K562 (cell line): ENCODE data around the gene TSPAN11. TPM values are rescaled to one million over a fixed set of nuclear protein-coding genes. Genes with fewer than 3 reads are reported as not detected.

Experiments used
- ATAC-seq: fragments of 200-7000 bp; cut with Tn5 transposase; 3 replicates; pipeline ENCODE4 v1.9.1; 2020; ENCODE audit warnings: moderate library complexity
- BruUV-seq: library from RNA; stranded (reverse); fragments of 400-500 nt; replicated peaks from 2 replicates; lab custom pipeline; 2021; lab: Mats Ljungman, UMichigan
- CTCF ChIA-PET: fragments of 300-600 bp; formaldehyde crosslinking; extraction: SDS; loops from one replicate; lab custom pipeline; 2021; ENCODE audit warnings: low intra/inter-chr PET ratio; lab: Yijun Ruan, JAX
- POLR2A ChIA-PET: fragments of 300-600, 350-650 bp; sonication (Branson Sonifier 250); formaldehyde crosslinking; extraction: SDS; loops from one replicate; lab custom pipeline; 2021; ENCODE audit warnings: antibody characterized with exemption, inconsistent platforms; lab: Yijun Ruan, JAX
- DNase-seq, 4 experiments: peaks; one replicate each; pipeline versions ENCODE4 v3.0.0 to v3.0.0-alpha.2; 2011 to 2018; ENCODE audit warnings: low spot score in 3 of 4, mixed read lengths in 3 of 4; ENCODE audit errors: extremely low read depth in 1 of 4
- FAIRE-seq: peaks from 2 replicates; lab custom pipeline; 2011; peaks lifted over from hg19 to GRCh38; lab: Jason Lieb, UNC
- H2AFZ ChIP-seq: 2 replicates; pipeline ENCODE4 v1.6.0; 2011; ENCODE audit warnings: low read depth, low read length, control low read depth, inconsistent platforms
- H3K27ac ChIP-seq: fragments of 200-600 bp; 3 replicates; pipeline ENCODE4 v1.8.0; 2011; ENCODE audit warnings: low read depth, mild to moderate bottlenecking, control low read depth, inconsistent platforms, low read length, moderate library complexity, mixed read lengths; ENCODE audit errors: extremely low read depth
- H3K27me3 ChIP-seq, 2 experiments: fragments of 300-600 bp in 1 of 2; 2 replicates in 1 of 2; 3 replicates in 1 of 2; pipeline versions ENCODE4 v1.6.0 to v1.8.0; 2011; ENCODE audit warnings: inconsistent platforms in 2 of 2, low read length in 2 of 2, mild to moderate bottlenecking in 1 of 2, mixed read lengths in 1 of 2, moderate library complexity in 1 of 2; ENCODE audit not compliant: control insufficient read depth in 2 of 2, insufficient read depth in 2 of 2
- H3K36me3 ChIP-seq: fragments of 300-600 bp; 3 replicates; pipeline ENCODE4 v1.8.0; 2011; ENCODE audit warnings: mild to moderate bottlenecking, low read length, inconsistent platforms; ENCODE audit not compliant: control insufficient read depth, insufficient read depth
- H3K4me1 ChIP-seq, 2 experiments: fragments of 200-600 bp in 1 of 2; replicated peaks in 1 of 2; 2 replicates in 1 of 2; 3 replicates in 1 of 2; pipeline versions ENCODE4 v1.5.1 to v1.8.0; 2011; ENCODE audit warnings: inconsistent platforms in 2 of 2, low read length in 2 of 2, mild to moderate bottlenecking in 1 of 2, mixed read lengths in 1 of 2, moderate library complexity in 1 of 2; ENCODE audit not compliant: control insufficient read depth in 2 of 2, insufficient read depth in 2 of 2
- H3K4me2 ChIP-seq: 2 replicates; pipeline ENCODE4 v1.6.1; 2011; ENCODE audit warnings: low read length, control low read depth, inconsistent platforms, mixed read lengths; ENCODE audit not compliant: insufficient read depth
- H3K4me3 ChIP-seq: fragments of 200-600 bp; sonication (generic), shearing (Covaris generic); 2 replicates; pipeline ENCODE4 v1.5.1; 2016; ENCODE audit warnings: control low read depth, inconsistent platforms
- H3K79me2 ChIP-seq: fragments of 200-600 bp; 3 replicates; pipeline ENCODE4 v1.8.0; 2011; ENCODE audit warnings: low read length, inconsistent platforms; ENCODE audit not compliant: control insufficient read depth, insufficient read depth
- H3K9ac ChIP-seq, 2 experiments: 2 replicates each; pipeline versions ENCODE4 v1.6.0 to v1.6.1; 2011; ENCODE audit warnings: low read depth in 2 of 2, low read length in 2 of 2, control low read depth in 1 of 2, inconsistent platforms in 1 of 2, mild to moderate bottlenecking in 1 of 2, mixed read lengths in 1 of 2; ENCODE audit not compliant: insufficient read depth in 1 of 2
- H3K9me1 ChIP-seq: one replicate; pipeline ENCODE4 v1.6.0; 2011; ENCODE audit warnings: inconsistent platforms, mild to moderate bottlenecking, low read length, moderate library complexity; ENCODE audit not compliant: control insufficient read depth, insufficient read depth
- H3K9me3 ChIP-seq: replicated peaks from 2 replicates; pipeline ENCODE4 v1.5.1; 2011; ENCODE audit warnings: low read depth, low read length, inconsistent platforms; ENCODE audit not compliant: control insufficient read depth, insufficient read depth
- H4K20me1 ChIP-seq: replicated peaks from 2 replicates; pipeline ENCODE4 v1.6.1; 2011; ENCODE audit warnings: low read length, inconsistent platforms, mixed read lengths; ENCODE audit not compliant: control insufficient read depth, insufficient read depth
- BRD9 ChIP-seq: fragments of 450-650 bp; IDR thresholded peaks from 2 replicates; pipeline ENCODE4 v1.6.1; 2018; ENCODE audit warnings: low read depth; ENCODE audit not compliant: partially characterized antibody
- ELF2 ChIP-seq: fragments of 250-450 bp; sonication (Bioruptor Pico); IDR thresholded peaks from 2 replicates; pipeline ENCODE4 v1.5.0; 2021; ENCODE audit warnings: mild to moderate bottlenecking
- GATAD2A ChIP-seq: fragments of 450-650 bp; IDR thresholded peaks from 2 replicates; pipeline ENCODE4 v1.6.1; 2017
- GTF2B ChIP-seq: IDR thresholded peaks from 2 replicates; pipeline ENCODE4 v1.6.1; 2011; ENCODE audit not compliant: insufficient read length; ENCODE audit errors: extremely low read depth
- HNRNPH1 ChIP-seq: fragments of 200-400 bp; formaldehyde crosslinking; optimal IDR thresholded peaks from 2 replicates; pipeline ENCODE3; 2017; ENCODE audit warnings: low read depth, mild to moderate bottlenecking, low read length, moderate library complexity
- IFI16 ChIP-seq: fragments of 250-450 bp; sonication (Bioruptor Pico); IDR thresholded peaks from 2 replicates; pipeline ENCODE4 v2.1.2; 2022; ENCODE audit warnings: mild to moderate bottlenecking, inconsistent platforms
- TCF7L2 ChIP-seq: fragments of 150-350 bp; IDR thresholded peaks from 2 replicates; pipeline ENCODE4 v1.6.1; 2016; ENCODE audit warnings: low read depth, mild to moderate bottlenecking, low read length, moderate library complexity
- TSC22D4 ChIP-seq: fragments of 450-650 bp; IDR thresholded peaks from 2 replicates; pipeline ENCODE4 v1.6.1; 2016; ENCODE audit warnings: missing genetic modification characterization, missing biosample characterization, control low read depth
- USF1 ChIP-seq: sonication (generic); formaldehyde crosslinking; IDR thresholded peaks from 2 replicates; pipeline ENCODE4 v1.9.0; 2022; ENCODE audit warnings: mild to moderate bottlenecking, missing genetic modification reagents
- ZNF174 ChIP-seq: fragments of 250-450 bp; sonication (Bioruptor Pico); IDR thresholded peaks from 2 replicates; pipeline ENCODE4 v1.4.0; 2020; ENCODE audit warnings: mild to moderate bottlenecking
- ZNF274 ChIP-seq: IDR thresholded peaks from 2 replicates; pipeline ENCODE4 v1.6.1; 2011; ENCODE audit warnings: low read depth, mild to moderate bottlenecking, low read length, moderate library complexity, borderline replicate concordance
- WGBS: fragments of 100-300 bp; shearing (Covaris generic); methylation state at CpG from one replicate; pipeline ENCODE4 v1.1.6; 2016; ENCODE audit warnings: low coverage, mixed read lengths; ENCODE audit not compliant: insufficient coverage; ENCODE audit errors: missing lambda C conversion rate; 5-methylcytosine and 5-hydroxymethylcytosine counted together
- in situ Hi-C: fragments of 300-500 bp; cut with MboI; formaldehyde crosslinking; loops from 4 replicates; pipeline ENCODE4 v1.15.0; 2018; ENCODE audit warnings: inconsistent platforms, mixed read lengths
- intact Hi-C: fragments of 100-400 bp; cut with micrococcal nuclease; formaldehyde crosslinking; loops from 2 replicates; pipeline ENCODE4 v1.14.2; 2022
- polyA plus RNA-seq, 8 experiments: library from polyadenylated mRNA; depleted of rRNA in 4 of 8; stranded (reverse) in 5 of 8; unstranded in 3 of 8; fragments of >200 nt; fragmentation: Nextera tagmentation in 2 of 8; fragmentation: Illumina TruSeq in 1 of 8; extraction: Ambion mirVana in 2 of 8; extraction: Trizol in 1 of 8; gene quantifications; 2 replicates each; pipeline versions ENCODE4 v1.2.1 to v1.2.3, GENCODE V29; 2011 to 2014; ENCODE audit warnings: inconsistent platforms in 1 of 8, missing spikeins in 1 of 8
- total RNA-seq, 7 experiments: library from RNA; depleted of rRNA in 6 of 7; stranded (reverse); fragments of >200 nt in 6 of 7; fragmentation: Illumina TruSeq in 2 of 7; extraction: Trizol in 2 of 7; gene quantifications; 2 replicates each; pipeline versions ENCODE4 v1.2.1 to v1.2.3, GENCODE V29; 2011 to 2021; ENCODE audit warnings: low replicate concordance in 1 of 7

Gene TSPAN11
- total and polyA plus RNA-seq, 9 of the 15 experiments (the other 6 are each of a cell fraction or from before 2014, with no cell fraction given) = not detected

- H3K9me1 ChIP-seq = no peaks in the 10 kb centered on the region
- H3K9me3 ChIP-seq = no peaks in the 10 kb centered on the region
- H3K27ac ChIP-seq = no peak overlapping the region
- 0% methylated on average over 2 of the region's 2 CpGs for WGBS
- H3K4me1 ChIP-seq = no peaks in the 10 kb centered on the region
- H3K4me3 ChIP-seq = no peak overlapping the region
- ATAC-seq (no peak), DNase-seq (no peak), FAIRE-seq (no peak)
- no peak overlapping the region for H3K9ac ChIP-seq
- intact Hi-C loops = no loop called here
- no TSS peak for BruUV-seq
- H3K27me3 ChIP-seq = peaks cover 0 to 4% of the 10 kb centered on the region in 2 experiments; a peak in 2 of 5 replicates
- no peaks in the 10 kb centered on the region for H3K36me3 ChIP-seq
- H4K20me1 ChIP-seq = no peaks in the 10 kb centered on the region
- ChIA-PET POLR2A (no interaction called here), CTCF (no interaction called here)
- in situ Hi-C loops = no loop called here
- no peaks in the 10 kb centered on the region for H3K79me2 ChIP-seq
- TF ChIP-seq GATAD2A (no peak), ZNF274 (no peak), IFI16 (CRISPR knock-in tag) (no peak), TSC22D4 (tag) (no peak), HNRNPH1 (no peak)
- no peak overlapping the region for H2AFZ ChIP-seq
- no peak overlapping the region for H3K4me2 ChIP-seq
Measured at GRCh38 chr12:30884799-30885198, 41.7 kb upstream of the TSPAN11 start.

- Histone ChIP-seq H3K27ac (no peak overlapping the region), H3K9ac (no peak overlapping the region), H3K9me3 (no peaks in the 10 kb centered on the region), H3K4me3 (no peak overlapping the region), H3K4me2 (no peak overlapping the region), H3K4me1 (no peaks in the 10 kb centered on the region), H3K36me3 (no peaks in the 10 kb centered on the region), H4K20me1 (no peaks in the 10 kb centered on the region), H3K9me1 (no peaks in the 10 kb centered on the region), H3K79me2 (no peaks in the 10 kb centered on the region), H3K27me3 (no peaks in the 10 kb centered on the region; a peak in 1 of 5 replicates), H2AFZ (no peak overlapping the region)
- intact Hi-C loops = no loop called here
- in situ Hi-C loops = no loop called here
- ChIA-PET POLR2A (interaction anchor here (0.9 kb wide), 1 partner anchor 9 kb away, joined by 5 read pairs; no protein-coding TSS in a partner anchor), CTCF (no interaction called here)
- no TSS peak for BruUV-seq
- 0% methylated on average over 2 of the region's 2 CpGs for WGBS
- FAIRE-seq (no peak), ATAC-seq (no peak), DNase-seq (no peak)
- TF ChIP-seq USF1 (CRISPR knock-in tag) (no peak), ZNF174 (no peak), HNRNPH1 (no peak), BRD9 (no peak), GTF2B (no peak), TCF7L2 (no peak), ELF2 (no peak)
Measured at GRCh38 chr12:30885321-30885720, 41.2 kb upstream of the TSPAN11 start.
